HG03457 (cell line): ENCODE results near the gene UPF2.
"Not testable (repeated sequence)": the region's sequence is repeated elsewhere in the genome, so short reads cannot be mapped to it uniquely, and the experiment has no call there.

ENCODE experiments used
- ATAC-seq: cut with Tn5 transposase; IDR thresholded peaks from one replicate; pipeline ENCODE4 v1.9.1; 2021; ENCODE audit warnings: moderate number of reproducible peaks; ENCODE audit not compliant: unreplicated experiment

UPF2 gene

DNA sequence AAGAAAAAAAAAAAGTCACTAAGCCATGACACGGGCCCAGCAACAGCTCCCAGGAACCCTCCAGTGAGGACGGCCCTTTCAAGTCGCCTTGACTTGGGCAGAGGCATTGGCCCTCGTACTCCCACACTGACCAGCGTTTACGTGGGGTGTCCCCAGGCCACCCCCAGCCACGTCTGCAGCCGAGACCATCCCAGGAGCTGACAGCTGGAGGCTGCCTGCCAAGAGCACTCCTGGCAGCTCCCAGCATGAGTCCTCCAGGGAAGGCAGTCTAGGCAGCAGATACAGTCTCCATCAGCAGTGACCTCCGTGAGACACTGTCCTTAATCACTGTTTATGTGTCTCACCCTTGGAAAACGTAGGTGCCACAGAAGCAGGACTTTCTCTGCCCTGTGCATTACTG is 133.0 kb downstream of the UPF2 start:
- ATAC-seq, result no peak

DNA sequence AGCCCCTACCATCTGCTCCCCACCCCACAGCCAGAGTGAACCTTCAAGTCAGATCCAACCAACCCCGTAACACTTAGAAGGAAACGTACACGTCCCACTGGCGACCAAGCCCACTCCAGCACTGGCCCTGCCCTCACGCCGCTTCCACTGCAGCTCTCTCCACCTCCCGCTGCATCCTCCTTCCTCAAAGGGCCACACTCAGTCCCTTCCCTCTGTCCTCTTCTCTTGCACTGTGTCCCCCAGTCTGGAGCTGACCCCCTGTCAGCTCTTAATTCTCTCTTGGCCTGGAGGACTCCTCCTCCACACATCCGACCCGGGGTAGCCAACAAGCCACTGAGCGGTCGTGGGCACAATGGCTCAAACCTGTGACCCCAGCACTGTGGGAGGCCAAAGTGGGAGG is 133.6 kb downstream of the UPF2 start:
- ATAC-seq, result no peak

- ATAC-seq, result no peak
Measured at GRCh38 chr10:11908536-11908935, 134.1 kb downstream of the UPF2 start.

GRCh38 chr10:11907914-11908313 is 134.7 kb downstream of the UPF2 start:
- no peak for ATAC-seq

DNA sequence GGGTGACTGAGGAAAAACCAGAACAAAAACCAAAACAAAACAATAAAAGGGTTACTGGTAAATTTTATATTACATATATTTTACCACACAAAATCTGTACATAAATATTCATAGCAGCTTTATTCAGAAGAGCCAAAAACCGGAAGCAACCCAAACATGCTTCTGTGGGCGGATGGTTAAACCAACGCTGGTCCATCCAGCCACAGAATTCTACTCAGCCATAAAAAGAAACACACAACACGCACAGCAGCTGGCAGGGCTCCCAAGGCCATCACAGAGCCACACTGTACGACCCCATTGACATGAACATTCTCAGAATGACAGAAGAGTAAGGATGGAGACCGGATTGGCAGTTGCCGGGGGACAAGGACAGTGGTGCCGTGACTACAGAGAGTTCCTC is 135.9 kb downstream of the UPF2 start:
- no peak for ATAC-seq

DNA sequence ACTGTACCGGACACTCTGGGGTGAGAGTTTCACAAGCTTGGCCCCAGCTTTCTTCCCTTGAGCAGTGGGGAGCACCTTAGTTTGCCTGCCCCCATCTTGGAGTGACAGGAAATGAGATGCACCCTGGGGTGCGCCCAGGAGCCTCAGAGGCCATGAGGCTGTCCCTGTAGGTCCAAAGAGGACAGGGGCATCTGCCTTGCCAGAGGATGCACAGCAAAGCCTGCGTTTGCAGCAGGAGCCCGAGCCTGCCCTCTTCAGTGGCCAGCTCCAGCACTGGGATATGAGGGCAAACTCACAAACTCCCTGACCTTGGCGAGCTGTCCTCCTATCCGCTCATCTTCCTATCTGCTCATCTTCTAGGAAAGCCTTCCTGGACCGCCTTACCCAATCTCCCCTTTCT is 140.0 kb downstream of the UPF2 start:
- ATAC-seq, result no peak

DNA sequence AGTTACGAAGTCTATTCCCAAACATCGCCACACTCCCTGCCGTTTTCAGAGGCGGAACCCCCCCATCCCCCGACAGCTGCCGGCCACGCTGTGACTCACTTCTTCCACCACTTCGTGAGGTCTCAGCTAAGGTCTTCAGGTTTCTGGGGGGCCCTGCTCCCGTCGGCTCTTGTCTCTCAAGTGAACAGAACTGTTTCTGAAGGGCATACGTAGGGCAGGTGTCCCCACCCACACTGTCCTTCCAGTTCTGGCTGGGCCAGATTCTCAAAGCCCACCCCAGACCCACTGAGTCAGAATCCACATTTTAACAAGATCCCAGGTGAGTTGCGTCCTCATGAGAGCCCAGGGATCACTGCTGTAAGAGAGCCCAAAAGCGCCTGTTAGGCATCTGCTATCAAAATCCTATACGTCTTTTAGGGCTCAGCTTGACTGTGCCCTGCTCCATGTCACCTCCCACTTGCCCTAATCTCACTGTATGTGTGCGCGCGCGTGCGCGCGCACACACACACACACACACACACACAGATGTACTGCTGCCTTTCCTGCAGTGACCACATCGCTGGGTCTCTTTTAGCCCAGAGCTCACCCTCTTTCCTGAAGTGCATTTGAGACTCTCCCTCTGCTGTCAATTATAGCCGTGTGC is 140.7 kb downstream of the UPF2 start:
- no peak for ATAC-seq

DNA sequence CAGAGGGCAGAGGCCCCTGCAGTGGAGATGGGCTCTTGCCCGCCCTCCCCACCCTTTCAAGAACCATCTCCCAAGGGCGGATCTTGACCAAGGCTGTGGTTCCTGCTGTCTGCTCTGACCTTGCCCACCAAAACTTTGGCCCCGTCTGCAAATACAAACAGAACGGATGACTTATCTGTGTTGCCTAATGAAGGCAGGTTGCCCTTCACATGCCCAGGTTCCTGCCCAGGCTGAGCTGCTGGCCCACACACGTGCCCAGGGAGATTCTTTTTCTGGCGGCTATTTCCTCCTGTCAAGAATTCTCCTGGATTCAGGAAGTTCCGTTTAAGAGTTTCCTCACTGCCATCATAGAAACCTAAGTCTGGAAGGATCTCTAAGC is 141.2 kb downstream of the UPF2 start:
- ATAC-seq, result no peak

GRCh38 chr10:11901036-11901301 is 141.6 kb downstream of the UPF2 start:
- ATAC-seq, result no peak

DNA sequence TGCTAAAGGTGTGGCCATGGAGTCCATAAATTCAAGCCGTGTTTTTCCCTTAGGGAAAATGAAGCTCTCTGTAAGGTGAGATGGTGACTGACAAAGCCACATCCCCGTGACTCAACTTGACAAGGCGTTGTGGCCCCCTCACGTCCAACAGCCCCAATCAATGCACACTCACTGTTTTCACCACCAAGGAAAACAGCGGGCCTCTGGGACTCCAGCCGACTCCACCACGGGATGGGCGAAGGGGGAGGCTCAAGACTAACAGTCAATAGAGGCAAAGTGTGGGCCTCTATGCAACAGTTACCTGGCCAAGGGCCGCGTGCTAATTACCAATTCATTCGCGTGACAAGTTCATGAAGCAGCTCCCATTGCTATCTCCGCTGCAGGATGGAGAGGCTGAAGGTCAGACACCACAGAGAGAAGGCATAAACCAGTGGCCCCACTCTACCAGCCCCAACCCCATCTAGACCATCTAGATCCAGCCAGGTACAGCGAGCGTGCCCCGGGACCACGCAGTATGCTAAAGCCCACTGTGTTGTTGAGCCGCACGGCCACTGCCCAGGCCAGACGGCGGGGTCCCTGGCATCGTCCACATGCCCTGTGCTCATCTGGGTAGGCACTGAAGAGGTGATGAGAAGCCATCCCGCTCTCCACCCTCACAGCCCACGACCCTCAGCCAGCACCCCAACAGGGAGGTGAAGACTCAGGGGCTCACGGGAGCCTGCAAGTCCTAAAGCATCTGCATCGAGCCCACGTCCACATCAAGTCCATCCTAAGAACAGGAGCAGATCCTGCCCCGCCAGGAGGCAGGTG is 143.3 kb downstream of the UPF2 start:
- ATAC-seq, result no peak

DNA sequence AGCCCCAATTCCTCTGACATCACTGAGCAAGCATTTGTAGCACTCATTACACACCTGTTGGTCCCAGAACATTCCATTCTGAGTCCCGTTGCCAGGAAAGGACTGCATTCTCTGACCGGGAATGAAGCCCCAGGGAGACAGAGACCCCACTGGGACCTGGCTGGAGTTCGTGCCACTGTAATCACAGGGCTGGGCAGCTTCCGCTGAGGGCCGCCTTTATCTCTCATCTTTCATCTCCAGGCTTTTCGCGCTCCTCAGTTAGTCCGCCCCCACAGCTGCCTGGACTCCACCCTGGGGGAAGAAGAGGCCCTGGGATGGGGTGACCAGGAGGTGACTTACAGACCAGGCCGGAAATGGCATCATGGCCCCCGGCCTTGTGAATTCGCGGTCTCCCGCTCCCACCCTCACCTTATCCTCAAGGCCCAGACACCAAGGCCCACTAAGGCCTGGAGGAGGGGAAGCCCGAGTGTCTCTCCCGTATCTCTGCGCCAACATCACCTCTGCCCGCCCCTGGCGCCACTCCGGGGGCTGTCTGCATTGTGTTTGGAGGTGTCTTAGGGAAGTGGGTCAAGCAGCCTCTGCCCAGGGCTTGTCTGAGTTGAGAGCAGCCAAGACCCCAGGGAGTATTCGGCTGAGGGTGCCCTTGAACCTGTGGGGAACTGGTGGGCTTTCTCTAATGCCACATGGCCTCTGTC is 144.1 kb downstream of the UPF2 start:
- no peak for ATAC-seq

GRCh38 chr10:11898033-11898371 is 144.6 kb downstream of the UPF2 start:
- no peak for ATAC-seq

DNA sequence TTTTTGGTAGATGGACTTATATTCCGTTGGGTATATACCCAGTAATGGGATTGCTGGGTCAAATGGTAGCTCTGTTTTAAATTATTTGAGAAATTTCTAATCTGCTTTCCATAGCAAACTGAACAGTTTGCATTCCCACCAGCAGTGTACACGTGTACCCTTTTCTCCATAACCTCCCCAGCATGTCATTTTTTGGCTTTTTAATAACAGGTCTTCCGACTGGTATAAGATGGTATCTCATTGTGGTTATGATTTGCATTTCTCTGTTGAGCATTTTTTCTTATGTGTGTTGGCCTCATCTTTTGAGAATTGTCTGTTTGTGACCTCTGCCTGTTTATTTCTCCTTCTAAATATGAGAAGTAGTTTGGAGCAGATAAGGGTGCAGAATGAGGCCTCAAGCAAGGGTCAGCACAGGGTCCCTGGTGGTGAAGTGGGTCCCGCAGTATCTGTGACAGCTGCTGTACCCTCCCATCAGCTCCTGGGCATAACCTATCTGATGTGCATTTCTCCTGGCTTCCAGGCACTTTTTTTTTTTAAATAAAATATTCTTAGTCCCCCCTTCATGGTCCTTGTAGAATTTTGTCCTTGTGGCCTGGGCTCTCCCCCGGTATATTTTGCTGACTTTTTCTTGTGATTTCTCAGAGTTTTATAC is 145.9 kb downstream of the UPF2 start:
- ATAC-seq, result no peak

- no peak for ATAC-seq
Measured at GRCh38 chr10:11895598-11895997, 147.0 kb downstream of the UPF2 start.

GRCh38 chr10:11895108-11895466 is 147.5 kb downstream of the UPF2 start:
- ATAC-seq, result no peak

- no peak for ATAC-seq
Measured at GRCh38 chr10:11894381-11895107, 148.1 kb downstream of the UPF2 start.

- ATAC-seq, result no peak
Measured at GRCh38 chr10:11893749-11894278, 148.8 kb downstream of the UPF2 start.

GRCh38 chr10:11891776-11892486 is 150.7 kb downstream of the UPF2 start:
- ATAC-seq, result no peak

GRCh38 chr10:11889263-11889662 is 153.3 kb downstream of the UPF2 start:
- ATAC-seq, result not testable (repeated sequence)
